GM12878 (cell line): Measurements from ENCODE around the gene NAALADL1. TPM values are rescaled to one million over a fixed set of nuclear protein-coding genes. Genes with fewer than 3 reads are reported as not detected.

Experiments used
- ATF7 ChIP-seq: fragments of 450-650 bp; IDR thresholded peaks from 2 replicates; pipeline ENCODE4 v1.6.1; 2016; ENCODE audit warnings: low read depth, mild to moderate bottlenecking
- BCL11A ChIP-seq: IDR thresholded peaks from 2 replicates; pipeline ENCODE4 v1.6.1; 2011; ENCODE audit warnings: low read depth, low read length
- BHLHE40 ChIP-seq, 2 experiments: fragments of 450-650 bp in 1 of 2; IDR thresholded peaks; 2 replicates each; pipeline ENCODE4 v1.6.1; 2011 to 2017; ENCODE audit warnings: low read depth in 2 of 2, borderline replicate concordance in 1 of 2, improper control_type of control experiment in 1 of 2, low read length in 1 of 2, mild to moderate bottlenecking in 1 of 2
- BRCA1 ChIP-seq: IDR thresholded peaks from 2 replicates; pipeline ENCODE4 v1.6.1; 2011; ENCODE audit warnings: low read depth, low read length, improper control_type of control experiment
- CEBPB ChIP-seq, 2 experiments: fragments of 150-350 bp in 1 of 2; IDR thresholded peaks; 2 replicates each; pipeline ENCODE4 v1.6.1; 2012 to 2014; ENCODE audit warnings: low read depth in 2 of 2, low read length in 2 of 2, borderline replicate concordance in 1 of 2, inconsistent platforms in 1 of 2
- CEBPZ ChIP-seq: fragments of 150-350 bp; IDR thresholded peaks from 2 replicates; pipeline ENCODE4 v1.6.1; 2016; ENCODE audit warnings: low read depth, low read length
- CHD4 ChIP-seq: fragments of 200-600 bp; sonication (generic); IDR thresholded peaks from 2 replicates; pipeline ENCODE4 v1.6.1; 2016; ENCODE audit warnings: mild to moderate bottlenecking
- CREB1 ChIP-seq: IDR thresholded peaks from 2 replicates; pipeline ENCODE4 v1.6.1; 2012; ENCODE audit warnings: low read depth, mild to moderate bottlenecking, inconsistent platforms
- E4F1 ChIP-seq: fragments of 450-650 bp; IDR thresholded peaks from 2 replicates; pipeline ENCODE4 v1.6.1; 2018; ENCODE audit warnings: borderline replicate concordance, mild to moderate bottlenecking; ENCODE audit not compliant: partially characterized antibody
- EED ChIP-seq: sonication (generic); IDR thresholded peaks from 2 replicates; pipeline ENCODE4 v1.6.1; 2016; ENCODE audit warnings: antibody characterized with exemption, low read depth
- EP300 ChIP-seq, 2 experiments: fragments of 150-350 bp in 1 of 2; IDR thresholded peaks; 2 replicates each; pipeline ENCODE4 v1.6.1; 2011 to 2012; ENCODE audit warnings: low read depth in 2 of 2, low read length in 2 of 2, borderline replicate concordance in 1 of 2, improper control_type of control experiment in 1 of 2, inconsistent platforms in 1 of 2; ENCODE audit not compliant: control insufficient read depth in 1 of 2
- MXI1 ChIP-seq: fragments of 150-350 bp; IDR thresholded peaks from 2 replicates; pipeline ENCODE4 v1.6.1; 2011; ENCODE audit warnings: low read depth, mild to moderate bottlenecking, inconsistent platforms, low read length, improper control_type of control experiment
- MYC ChIP-seq: IDR thresholded peaks from 2 replicates; pipeline ENCODE4 v1.6.1; 2011; ENCODE audit warnings: mild to moderate bottlenecking, low read length, moderate library complexity, inconsistent platforms; ENCODE audit not compliant: insufficient read depth, insufficient replicate concordance, insufficient read length, severe bottlenecking
- NR2C2 ChIP-seq: IDR thresholded peaks from 2 replicates; pipeline ENCODE4 v1.6.1; 2011; ENCODE audit warnings: borderline replicate concordance, low read depth; ENCODE audit not compliant: control insufficient read depth, insufficient read length
- POLR2AphosphoS5 ChIP-seq: IDR thresholded peaks from 2 replicates; pipeline ENCODE4 v1.6.1; 2011; ENCODE audit warnings: mild to moderate bottlenecking, low read length, inconsistent platforms
- RBBP5 ChIP-seq: fragments of 200-600 bp; sonication (generic); conservative IDR thresholded peaks from 2 replicates; pipeline ENCODE4 v1.6.1; 2016
- RCOR1 ChIP-seq: conservative IDR thresholded peaks from 2 replicates; pipeline ENCODE4 v1.6.1; 2012; ENCODE audit warnings: low read depth, low read length, improper control_type of control experiment
- REST ChIP-seq: IDR thresholded peaks from 2 replicates; pipeline ENCODE4 v1.6.1; 2012; ENCODE audit warnings: mild to moderate bottlenecking, low read depth, low read length
- RFX5 ChIP-seq: IDR thresholded peaks from 2 replicates; pipeline ENCODE4 v1.6.1; 2011; ENCODE audit warnings: low read depth, low read length, improper control_type of control experiment
- SMC3 ChIP-seq: IDR thresholded peaks from 2 replicates; pipeline ENCODE4 v1.6.1; 2011; ENCODE audit warnings: low read length, improper control_type of control experiment, borderline replicate concordance
- ZNF217 ChIP-seq: fragments of 450-650 bp; IDR thresholded peaks from 2 replicates; pipeline ENCODE4 v1.6.1; 2017; ENCODE audit warnings: antibody characterized with exemption, mild to moderate bottlenecking
- ZNF274 ChIP-seq: IDR thresholded peaks from one replicate; pipeline ENCODE4 v1.8.0; 2011; ENCODE audit not compliant: insufficient read length, insufficient read depth
- polyA plus RNA-seq, 11 experiments: library from polyadenylated mRNA; depleted of rRNA in 4 of 11; unstranded in 6 of 11; stranded (reverse) in 5 of 11; fragments of >200 nt; fragmentation: Nextera tagmentation in 4 of 11; fragmentation: Illumina TruSeq in 1 of 11; extraction: Ambion mirVana in 4 of 11; extraction: Trizol in 1 of 11; gene quantifications; 1 replicate in 1 of 11; 2 replicates in 10 of 11; pipeline versions ENCODE4 v1.2.1 to v1.2.3, GENCODE V29; 2011 to 2016; ENCODE audit warnings: inconsistent platforms in 2 of 11, missing spikeins in 2 of 11, low read depth in 1 of 11
- total RNA-seq, 4 experiments: library from RNA; depleted of rRNA in 3 of 4; stranded (reverse); fragments of >200 nt in 3 of 4; fragmentation: Illumina TruSeq in 1 of 4; extraction: Trizol in 1 of 4; gene quantifications; 2 replicates each; pipeline versions ENCODE4 v1.2.1 to v1.2.3, GENCODE V29; 2013 to 2021

The NAALADL1 gene
- total and polyA plus RNA-seq, 10 of the 15 experiments (the other 5 are each of a cell fraction or from before 2014, with no cell fraction given): 0.77 to 5.5 (median 1.5) TPM

- TF ChIP-seq ZNF217: no peak
- TF ChIP-seq CEBPZ: no peak
- no peak for TF ChIP-seq RCOR1
- TF ChIP-seq BRCA1: no peak
- TF ChIP-seq BHLHE40 (IDR thresholded peaks at IDR 0.05; ENCODE audit: borderline replicate concordance in 1 of 2, low read depth in 2 of 2, low read length in 1 of 2): peak in 1 of 2 experiments; percentile 20; a peak in 1 of 4 replicates
- no peak for TF ChIP-seq EP300 (IDR thresholded peaks at IDR 0.05; ENCODE audit: borderline replicate concordance in 1 of 2, control insufficient read depth in 1 of 2, low read depth in 2 of 2, low read length in 2 of 2)
- no peak for TF ChIP-seq SMC3
- TF ChIP-seq ATF7: 0 out of 2 replicates have a peak, but pooled peaks have one; percentile 60
- no peak for TF ChIP-seq CEBPB (IDR thresholded peaks at IDR 0.05; ENCODE audit: borderline replicate concordance in 1 of 2, low read depth in 2 of 2, low read length in 2 of 2)
- peak; percentile 85 for TF ChIP-seq EED
- no peak for TF ChIP-seq CHD4
- TF ChIP-seq POLR2AphosphoS5: no peak
- TF ChIP-seq MXI1: no peak
- no peak for TF ChIP-seq NR2C2
- no peak for TF ChIP-seq RFX5
- no peak for TF ChIP-seq RBBP5
- TF ChIP-seq REST: no peak
- TF ChIP-seq CREB1: 0 out of 2 replicates have a peak, but pooled peaks have one; percentile 46
- no peak for TF ChIP-seq MYC
- no peak for TF ChIP-seq E4F1
- TF ChIP-seq ZNF274: no peak
- peak; percentile 60; the same call in 1 of the 2 replicates for TF ChIP-seq BCL11A
Measured at GRCh38 chr11:65051398-65051858, 6.9 kb downstream of the NAALADL1 start (continued).
